Measurements from ENCODE around the gene AP3B1. TPM values are rescaled to one million over a fixed set of nuclear protein-coding genes. Genes with fewer than 3 reads are reported as not detected.

Gene AP3B1
- polyA plus RNA-seq, 1 of the 3 experiments (the other 2 are of a cell fraction): 18.0 TPM

DNA sequence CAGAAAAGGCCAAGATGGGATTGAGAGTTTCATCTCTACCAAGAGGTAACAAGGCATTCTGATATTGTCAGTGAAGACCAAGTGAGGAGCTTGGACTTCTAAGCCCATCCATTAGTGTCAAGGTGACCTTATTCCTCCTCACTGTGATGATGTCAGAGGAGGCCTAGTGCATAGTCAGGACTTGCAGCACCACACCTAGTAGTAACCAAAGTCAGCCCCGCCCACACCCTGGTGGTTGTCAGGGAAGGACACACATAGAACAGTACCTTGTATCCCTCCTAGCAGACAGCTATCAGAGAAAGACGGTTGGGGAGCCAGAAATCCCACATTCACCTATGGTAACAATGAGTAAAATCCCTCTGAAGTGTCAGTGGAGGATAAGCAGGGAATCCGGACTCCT lies 111.7 kb downstream of the AP3B1 start:
- ChIA-PET CTCF (no interaction called here), POLR2A (no interaction called here)
- H3K27me3 ChIP-seq (ENCODE audit: insufficient read depth): no peaks in the 10 kb centered on the region
- no peak overlapping the region for H3K4me2 ChIP-seq
- no peak for TF ChIP-seq JUND (IDR thresholded peaks at IDR 0.05)
- no peak for TF ChIP-seq SIN3A (IDR thresholded peaks at IDR 0.05; ENCODE audit: borderline replicate concordance, low read depth, low read length)
- no peak for TF ChIP-seq TEAD4 (IDR thresholded peaks at IDR 0.05; ENCODE audit: borderline replicate concordance, insufficient read depth)
- no peak for TF ChIP-seq RXRA (IDR thresholded peaks at IDR 0.05; ENCODE audit: borderline replicate concordance, low read depth)
- TF ChIP-seq, protein P1, sequence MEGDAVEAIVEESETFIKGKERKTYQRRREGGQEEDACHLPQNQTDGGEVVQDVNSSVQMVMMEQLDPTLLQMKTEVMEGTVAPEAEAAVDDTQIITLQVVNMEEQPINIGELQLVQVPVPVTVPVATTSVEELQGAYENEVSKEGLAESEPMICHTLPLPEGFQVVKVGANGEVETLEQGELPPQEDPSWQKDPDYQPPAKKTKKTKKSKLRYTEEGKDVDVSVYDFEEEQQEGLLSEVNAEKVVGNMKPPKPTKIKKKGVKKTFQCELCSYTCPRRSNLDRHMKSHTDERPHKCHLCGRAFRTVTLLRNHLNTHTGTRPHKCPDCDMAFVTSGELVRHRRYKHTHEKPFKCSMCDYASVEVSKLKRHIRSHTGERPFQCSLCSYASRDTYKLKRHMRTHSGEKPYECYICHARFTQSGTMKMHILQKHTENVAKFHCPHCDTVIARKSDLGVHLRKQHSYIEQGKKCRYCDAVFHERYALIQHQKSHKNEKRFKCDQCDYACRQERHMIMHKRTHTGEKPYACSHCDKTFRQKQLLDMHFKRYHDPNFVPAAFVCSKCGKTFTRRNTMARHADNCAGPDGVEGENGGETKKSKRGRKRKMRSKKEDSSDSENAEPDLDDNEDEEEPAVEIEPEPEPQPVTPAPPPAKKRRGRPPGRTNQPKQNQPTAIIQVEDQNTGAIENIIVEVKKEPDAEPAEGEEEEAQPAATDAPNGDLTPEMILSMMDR (IDR thresholded peaks at IDR 0.05): no peak
- no peak for TF ChIP-seq NFIC (IDR thresholded peaks at IDR 0.05; ENCODE audit: borderline replicate concordance)
- TF ChIP-seq NRF1 (IDR thresholded peaks at IDR 0.05; ENCODE audit: low read depth, low read length): no peak
- TF ChIP-seq RFX5 (IDR thresholded peaks at IDR 0.05; ENCODE audit: low read length): no peak
- H3K4me1 ChIP-seq (ENCODE audit: control insufficient read depth in 1 of 2, insufficient read depth in 2 of 2, low read depth in 1 of 2, low read length in 1 of 2): no peaks in the 10 kb centered on the region
- WGBS (ENCODE audit: low lambda C conversion rate): 100% methylated on average over 3 of the region's 3 CpGs
- H4K20me1 ChIP-seq (ENCODE audit: insufficient read depth): no peaks in the 10 kb centered on the region
- no peaks in the 10 kb centered on the region for H3F3A ChIP-seq (replicated peaks; ENCODE audit: insufficient read depth)
- no peak for DNase-seq
- H3K9me3 ChIP-seq: no peaks in the 10 kb centered on the region
- H3K36me3 ChIP-seq (replicated peaks in 1 of 2; ENCODE audit: control insufficient read depth in 1 of 2, insufficient read depth in 2 of 2, low read length in 1 of 2): peaks cover 10 to 26% of the 10 kb centered on the region in 2 experiments
- H3K9me2 ChIP-seq: no peaks in the 10 kb centered on the region
- no peak overlapping the region for H3K4me3 ChIP-seq (ENCODE audit: low read depth in 2 of 2, low read length in 1 of 2)
- H2AFZ ChIP-seq (ENCODE audit: low read depth): no peak overlapping the region
- H3K27ac ChIP-seq (ENCODE audit: low read depth in 2 of 2, low read length in 1 of 2): no peak overlapping the region
- no peak overlapping the region for H3K9ac ChIP-seq
- H3K79me2 ChIP-seq (ENCODE audit: insufficient read depth): peaks cover 31% of the 10 kb centered on the region

DNA sequence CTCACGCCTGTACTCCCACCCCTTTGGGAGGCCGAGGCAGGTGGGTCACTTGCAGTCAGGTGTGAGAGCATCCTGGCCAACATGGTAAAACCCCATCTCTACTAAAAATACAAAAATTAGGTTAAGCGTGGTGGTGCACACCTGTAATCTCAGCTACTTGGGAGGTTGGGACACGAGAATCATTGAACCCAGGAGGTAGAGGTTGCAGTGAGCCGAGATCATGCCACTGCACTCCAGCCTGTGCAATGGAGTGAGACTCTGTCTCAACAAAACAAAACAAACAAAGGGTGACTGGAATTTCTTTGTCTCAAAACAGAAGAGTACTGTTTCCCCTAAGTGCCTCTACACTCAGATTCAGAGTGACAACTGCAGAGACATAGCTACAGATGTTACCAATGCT lies 116.1 kb downstream of the AP3B1 start:
- Histone ChIP-seq H3K4me1 (ENCODE audit: control insufficient read depth in 1 of 2, insufficient read depth in 2 of 2, low read depth in 1 of 2, low read length in 1 of 2) (no peaks in the 10 kb centered on the region), H4K20me1 (ENCODE audit: insufficient read depth) (no peaks in the 10 kb centered on the region), H3K36me3 (replicated peaks in 1 of 2; ENCODE audit: control insufficient read depth in 1 of 2, insufficient read depth in 2 of 2, low read length in 1 of 2) (peaks cover 31 to 61% of the 10 kb centered on the region in 2 experiments), H3K27ac (ENCODE audit: low read depth in 2 of 2, low read length in 1 of 2) (no peak overlapping the region), H3K9me3 (no peaks in the 10 kb centered on the region), H3K9me2 (no peaks in the 10 kb centered on the region), H3K9ac (no peak overlapping the region), H3K79me2 (ENCODE audit: insufficient read depth) (peaks cover 20% of the 10 kb centered on the region; the same call in 1 of the 2 replicates), H3K4me2 (no peak overlapping the region), H3K27me3 (ENCODE audit: insufficient read depth) (no peaks in the 10 kb centered on the region), H2AFZ (ENCODE audit: low read depth) (no peak overlapping the region), H3K4me3 (ENCODE audit: low read depth in 2 of 2, low read length in 1 of 2) (no peak overlapping the region), H3F3A (replicated peaks; ENCODE audit: insufficient read depth) (no peaks in the 10 kb centered on the region)
- POLR2A ChIA-PET: no interaction called here
- CTCF ChIA-PET: no interaction called here
- WGBS (ENCODE audit: low lambda C conversion rate): 99% methylated on average over 5 of the region's 5 CpGs
- no peak for DNase-seq
- TF ChIP-seq EP300 (IDR thresholded peaks at IDR 0.05; ENCODE audit: borderline replicate concordance in 1 of 2, low read depth in 1 of 2, low read length in 1 of 2) (no peak), GABPA (IDR thresholded peaks at IDR 0.05; ENCODE audit: low read depth) (no peak), NFIC (IDR thresholded peaks at IDR 0.05; ENCODE audit: borderline replicate concordance) (no peak), FOXM1 (IDR thresholded peaks at IDR 0.05; ENCODE audit: low read depth) (no peak), EZH2phosphoT487 (IDR thresholded peaks at IDR 0.05; ENCODE audit: borderline replicate concordance, low read depth) (no peak), TEAD4 (IDR thresholded peaks at IDR 0.05; ENCODE audit: borderline replicate concordance, insufficient read depth) (no peak), RCOR1 (IDR thresholded peaks at IDR 0.05; ENCODE audit: low read length) (no peak)
- TF ChIP-seq, protein P2, sequence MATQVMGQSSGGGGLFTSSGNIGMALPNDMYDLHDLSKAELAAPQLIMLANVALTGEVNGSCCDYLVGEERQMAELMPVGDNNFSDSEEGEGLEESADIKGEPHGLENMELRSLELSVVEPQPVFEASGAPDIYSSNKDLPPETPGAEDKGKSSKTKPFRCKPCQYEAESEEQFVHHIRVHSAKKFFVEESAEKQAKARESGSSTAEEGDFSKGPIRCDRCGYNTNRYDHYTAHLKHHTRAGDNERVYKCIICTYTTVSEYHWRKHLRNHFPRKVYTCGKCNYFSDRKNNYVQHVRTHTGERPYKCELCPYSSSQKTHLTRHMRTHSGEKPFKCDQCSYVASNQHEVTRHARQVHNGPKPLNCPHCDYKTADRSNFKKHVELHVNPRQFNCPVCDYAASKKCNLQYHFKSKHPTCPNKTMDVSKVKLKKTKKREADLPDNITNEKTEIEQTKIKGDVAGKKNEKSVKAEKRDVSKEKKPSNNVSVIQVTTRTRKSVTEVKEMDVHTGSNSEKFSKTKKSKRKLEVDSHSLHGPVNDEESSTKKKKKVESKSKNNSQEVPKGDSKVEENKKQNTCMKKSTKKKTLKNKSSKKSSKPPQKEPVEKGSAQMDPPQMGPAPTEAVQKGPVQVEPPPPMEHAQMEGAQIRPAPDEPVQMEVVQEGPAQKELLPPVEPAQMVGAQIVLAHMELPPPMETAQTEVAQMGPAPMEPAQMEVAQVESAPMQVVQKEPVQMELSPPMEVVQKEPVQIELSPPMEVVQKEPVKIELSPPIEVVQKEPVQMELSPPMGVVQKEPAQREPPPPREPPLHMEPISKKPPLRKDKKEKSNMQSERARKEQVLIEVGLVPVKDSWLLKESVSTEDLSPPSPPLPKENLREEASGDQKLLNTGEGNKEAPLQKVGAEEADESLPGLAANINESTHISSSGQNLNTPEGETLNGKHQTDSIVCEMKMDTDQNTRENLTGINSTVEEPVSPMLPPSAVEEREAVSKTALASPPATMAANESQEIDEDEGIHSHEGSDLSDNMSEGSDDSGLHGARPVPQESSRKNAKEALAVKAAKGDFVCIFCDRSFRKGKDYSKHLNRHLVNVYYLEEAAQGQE (IDR thresholded peaks at IDR 0.05; ENCODE audit: low read depth, low read length): no peak
- TF ChIP-seq, protein P1 (IDR thresholded peaks at IDR 0.05): no peak
- TF ChIP-seq, protein P3, sequence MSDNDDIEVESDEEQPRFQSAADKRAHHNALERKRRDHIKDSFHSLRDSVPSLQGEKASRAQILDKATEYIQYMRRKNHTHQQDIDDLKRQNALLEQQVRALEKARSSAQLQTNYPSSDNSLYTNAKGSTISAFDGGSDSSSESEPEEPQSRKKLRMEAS (IDR thresholded peaks at IDR 0.05; ENCODE audit: low read depth): no peak
- TF ChIP-seq, protein P4, sequence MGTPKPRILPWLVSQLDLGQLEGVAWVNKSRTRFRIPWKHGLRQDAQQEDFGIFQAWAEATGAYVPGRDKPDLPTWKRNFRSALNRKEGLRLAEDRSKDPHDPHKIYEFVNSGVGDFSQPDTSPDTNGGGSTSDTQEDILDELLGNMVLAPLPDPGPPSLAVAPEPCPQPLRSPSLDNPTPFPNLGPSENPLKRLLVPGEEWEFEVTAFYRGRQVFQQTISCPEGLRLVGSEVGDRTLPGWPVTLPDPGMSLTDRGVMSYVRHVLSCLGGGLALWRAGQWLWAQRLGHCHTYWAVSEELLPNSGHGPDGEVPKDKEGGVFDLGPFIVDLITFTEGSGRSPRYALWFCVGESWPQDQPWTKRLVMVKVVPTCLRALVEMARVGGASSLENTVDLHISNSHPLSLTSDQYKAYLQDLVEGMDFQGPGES (IDR thresholded peaks at IDR 0.05; ENCODE audit: low read depth, low read length): no peak
